ENCODE measurements around the gene CD55. TPM values are rescaled to one million over a fixed set of nuclear protein-coding genes. Genes with fewer than 3 reads are reported as not detected.

The CD55 gene
- total and polyA plus RNA-seq, 11 donors, result 28.6 to 149 (median 91.2) TPM

GRCh38 chr1:207388721-207389120, 67.2 kb downstream of the CD55 start:
- Histone ChIP-seq H3K27ac (no peak overlapping the region), H3K4me1 (no peaks in the 10 kb centered on the region), H3K36me3 (no peaks in the 10 kb centered on the region), H3K27me3 (no peaks in the 10 kb centered on the region), H3K4me3 (no peak overlapping the region), H3K9me3 (peaks cover 0 to 15% (median 2%) of the 10 kb centered on the region in 12 donors)
- no peak for DNase-seq
- ATAC-seq, result no peak
- intact Hi-C loops (cut with DNase I), result no loop called here
- TF ChIP-seq CTCF (IDR thresholded peaks at IDR 0.05) (no peak), POLR2A (IDR thresholded peaks at IDR 0.05) (no peak)

GRCh38 chr1:207389728-207390464, 68.4 kb downstream of the CD55 start:
- no peak for TF ChIP-seq CTCF (IDR thresholded peaks at IDR 0.05)
- no peak for TF ChIP-seq POLR2A (IDR thresholded peaks at IDR 0.05)
- Histone ChIP-seq H3K4me1 (no peaks in the 10 kb centered on the region), H3K9me3 (peaks cover 0 to 15% (median 2%) of the 10 kb centered on the region in 12 donors), H3K27ac (no peak overlapping the region), H3K4me3 (no peak overlapping the region), H3K36me3 (no peaks in the 10 kb centered on the region), H3K27me3 (no peaks in the 10 kb centered on the region)
- ATAC-seq (no peak), DNase-seq (no peak)
- intact Hi-C loops (cut with DNase I), result no loop called here
- WGBS, 4 donors, result 40 to 52% (median 50%) methylated on average over 1 of the region's 1 CpG

GRCh38 chr1:207393610-207394009, 72.1 kb downstream of the CD55 start:
- Histone ChIP-seq H3K9me3 (no peaks in the 10 kb centered on the region), H3K4me3 (no peak overlapping the region), H3K27me3 (no peaks in the 10 kb centered on the region), H3K27ac (no peak overlapping the region), H3K4me1 (no peaks in the 10 kb centered on the region), H3K36me3 (no peaks in the 10 kb centered on the region)
- intact Hi-C loops (cut with DNase I), result no loop called here
- DNase-seq, result no peak
- 52 to 61% (median 55%) methylated on average over 4 of the region's 4 CpGs for WGBS, 4 donors
- ATAC-seq, result no peak
- TF ChIP-seq POLR2A (IDR thresholded peaks at IDR 0.05), result no peak
- no peak for TF ChIP-seq CTCF (IDR thresholded peaks at IDR 0.05)

GRCh38 chr1:207396168-207396746, 74.8 kb downstream of the CD55 start:
- intact Hi-C loops (cut with DNase I), result no loop called here
- Histone ChIP-seq H3K27me3 (no peaks in the 10 kb centered on the region), H3K36me3 (no peaks in the 10 kb centered on the region), H3K27ac (no peak overlapping the region), H3K4me3 (no peak overlapping the region), H3K9me3 (no peaks in the 10 kb centered on the region), H3K4me1 (no peaks in the 10 kb centered on the region)
- no peak for ATAC-seq
- no peak for TF ChIP-seq CTCF (IDR thresholded peaks at IDR 0.05)
- TF ChIP-seq POLR2A (IDR thresholded peaks at IDR 0.05), result no peak
- no peak for DNase-seq
- WGBS, 4 donors, result 55 to 93% (median 66%) methylated on average over 3 of the region's 3 CpGs
